ENCODE measurements around the gene TNFSF15.

The TNFSF15 gene

GRCh38 chr9:114784721-114785279 lies 21.0 kb downstream of the TNFSF15 start:
- no peak for DNase-seq
- H3F3A ChIP-seq (ENCODE audit: insufficient read depth, low read length), result no peaks in the 10 kb centered on the region
- H3K36me3 ChIP-seq (replicated peaks; ENCODE audit: insufficient read depth, low read length), result no peaks in the 10 kb centered on the region
- no peak overlapping the region for H3K4me3 ChIP-seq (ENCODE audit: low read length)
- no peaks in the 10 kb centered on the region for H3K79me2 ChIP-seq (ENCODE audit: low read length)
- H3K9me2 ChIP-seq (replicated peaks; ENCODE audit: insufficient read depth, low read length), result no peaks in the 10 kb centered on the region
- H3K9ac ChIP-seq (ENCODE audit: low read length), result no peak overlapping the region
- no peak overlapping the region for H3K4me2 ChIP-seq (ENCODE audit: low read depth, low read length)
- H3K27me3 ChIP-seq (replicated peaks; ENCODE audit: insufficient read depth, low read length), result no peaks in the 10 kb centered on the region
- H4K20me1 ChIP-seq (ENCODE audit: insufficient read depth, low read length), result no peaks in the 10 kb centered on the region
- peaks cover 14% of the 10 kb centered on the region for H3K4me1 ChIP-seq (ENCODE audit: low read length)
- TF ChIP-seq, protein P1, sequence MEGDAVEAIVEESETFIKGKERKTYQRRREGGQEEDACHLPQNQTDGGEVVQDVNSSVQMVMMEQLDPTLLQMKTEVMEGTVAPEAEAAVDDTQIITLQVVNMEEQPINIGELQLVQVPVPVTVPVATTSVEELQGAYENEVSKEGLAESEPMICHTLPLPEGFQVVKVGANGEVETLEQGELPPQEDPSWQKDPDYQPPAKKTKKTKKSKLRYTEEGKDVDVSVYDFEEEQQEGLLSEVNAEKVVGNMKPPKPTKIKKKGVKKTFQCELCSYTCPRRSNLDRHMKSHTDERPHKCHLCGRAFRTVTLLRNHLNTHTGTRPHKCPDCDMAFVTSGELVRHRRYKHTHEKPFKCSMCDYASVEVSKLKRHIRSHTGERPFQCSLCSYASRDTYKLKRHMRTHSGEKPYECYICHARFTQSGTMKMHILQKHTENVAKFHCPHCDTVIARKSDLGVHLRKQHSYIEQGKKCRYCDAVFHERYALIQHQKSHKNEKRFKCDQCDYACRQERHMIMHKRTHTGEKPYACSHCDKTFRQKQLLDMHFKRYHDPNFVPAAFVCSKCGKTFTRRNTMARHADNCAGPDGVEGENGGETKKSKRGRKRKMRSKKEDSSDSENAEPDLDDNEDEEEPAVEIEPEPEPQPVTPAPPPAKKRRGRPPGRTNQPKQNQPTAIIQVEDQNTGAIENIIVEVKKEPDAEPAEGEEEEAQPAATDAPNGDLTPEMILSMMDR (IDR thresholded peaks at IDR 0.05; ENCODE audit: low read length), result no peak
- no peak for TF ChIP-seq EZH2phosphoT487 (IDR thresholded peaks at IDR 0.05; ENCODE audit: low read length)
- no peak for TF ChIP-seq EZH2 (optimal IDR thresholded peaks at IDR 0.05; ENCODE audit: low read depth, low read length)
- H3K9me3 ChIP-seq (replicated peaks; ENCODE audit: insufficient read depth, low read length), result no peaks in the 10 kb centered on the region
- H2AFZ ChIP-seq (ENCODE audit: low read length), result no peak overlapping the region
- H3K27ac ChIP-seq (ENCODE audit: low read length), result no peak overlapping the region

DNA sequence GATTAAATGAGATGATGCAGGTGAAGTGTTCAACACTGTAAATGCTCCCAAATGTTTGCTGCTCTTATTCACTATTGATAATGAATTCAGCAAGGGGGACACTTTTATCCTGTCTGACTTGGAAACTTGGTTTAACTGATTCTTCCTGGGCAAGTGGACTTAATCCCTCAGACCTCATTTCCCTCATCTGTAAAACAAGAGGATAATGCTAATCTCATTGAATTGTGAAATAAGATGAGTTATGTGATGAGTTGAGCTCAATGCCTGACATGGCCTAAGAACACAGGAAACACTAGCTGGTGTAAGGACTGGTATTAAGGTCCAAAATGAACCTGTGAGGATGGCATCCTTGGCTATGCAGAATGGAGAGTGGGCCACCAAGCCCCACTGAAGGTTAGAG lies 23.3 kb downstream of the TNFSF15 start:
- DNase-seq, result no peak
- H3K79me2 ChIP-seq (ENCODE audit: low read length), result no peaks in the 10 kb centered on the region
- H3K9me3 ChIP-seq (replicated peaks; ENCODE audit: insufficient read depth, low read length), result no peaks in the 10 kb centered on the region
- H3K4me3 ChIP-seq (ENCODE audit: low read length), result no peak overlapping the region
- no peak overlapping the region for H3K27ac ChIP-seq (ENCODE audit: low read length)
- TF ChIP-seq, protein P1 (IDR thresholded peaks at IDR 0.05; ENCODE audit: low read length), result no peak
- TF ChIP-seq EZH2phosphoT487 (IDR thresholded peaks at IDR 0.05; ENCODE audit: low read length), result no peak
- no peak for TF ChIP-seq EZH2 (optimal IDR thresholded peaks at IDR 0.05; ENCODE audit: low read depth, low read length)
- no peaks in the 10 kb centered on the region for H4K20me1 ChIP-seq (ENCODE audit: insufficient read depth, low read length)
- H3F3A ChIP-seq (ENCODE audit: insufficient read depth, low read length), result no peaks in the 10 kb centered on the region
- no peak overlapping the region for H3K4me2 ChIP-seq (ENCODE audit: low read depth, low read length)
- H3K36me3 ChIP-seq (replicated peaks; ENCODE audit: insufficient read depth, low read length), result no peaks in the 10 kb centered on the region
- H3K9ac ChIP-seq (ENCODE audit: low read length), result no peak overlapping the region
- no peaks in the 10 kb centered on the region for H3K9me2 ChIP-seq (replicated peaks; ENCODE audit: insufficient read depth, low read length)
- no peak overlapping the region for H2AFZ ChIP-seq (ENCODE audit: low read length)
- H3K4me1 ChIP-seq (ENCODE audit: low read length), result no peaks in the 10 kb centered on the region
- H3K27me3 ChIP-seq (replicated peaks; ENCODE audit: insufficient read depth, low read length), result no peaks in the 10 kb centered on the region

GRCh38 chr9:114779352-114779845 lies 26.4 kb downstream of the TNFSF15 start:
- Histone ChIP-seq H4K20me1 (ENCODE audit: insufficient read depth, low read length) (no peaks in the 10 kb centered on the region), H3K9me2 (replicated peaks; ENCODE audit: insufficient read depth, low read length) (no peaks in the 10 kb centered on the region), H3K36me3 (replicated peaks; ENCODE audit: insufficient read depth, low read length) (no peaks in the 10 kb centered on the region), H3K9me3 (replicated peaks; ENCODE audit: insufficient read depth, low read length) (no peaks in the 10 kb centered on the region), H3K4me2 (ENCODE audit: low read depth, low read length) (no peak overlapping the region), H3K27ac (ENCODE audit: low read length) (no peak overlapping the region), H3K4me1 (ENCODE audit: low read length) (peaks cover 12% of the 10 kb centered on the region), H3K79me2 (ENCODE audit: low read length) (no peaks in the 10 kb centered on the region), H3F3A (ENCODE audit: insufficient read depth, low read length) (peaks cover 9% of the 10 kb centered on the region), H3K27me3 (replicated peaks; ENCODE audit: insufficient read depth, low read length) (no peaks in the 10 kb centered on the region), H3K9ac (ENCODE audit: low read length) (no peak overlapping the region), H3K4me3 (ENCODE audit: low read length) (no peak overlapping the region), H2AFZ (ENCODE audit: low read length) (no peak overlapping the region)
- no peak for DNase-seq
- no peak for TF ChIP-seq EZH2phosphoT487 (IDR thresholded peaks at IDR 0.05; ENCODE audit: low read length)
- no peak for TF ChIP-seq EZH2 (optimal IDR thresholded peaks at IDR 0.05; ENCODE audit: low read depth, low read length)
- TF ChIP-seq, protein P1 (IDR thresholded peaks at IDR 0.05; ENCODE audit: low read length), result no peak

Measured in MM.1S (cell line).